Thyroid gland (tissue), 4 donors: ENCODE measurements around the gene SSX4B. TPM values are rescaled to one million over a fixed set of nuclear protein-coding genes. Genes with fewer than 3 reads are reported as not detected.
"Not testable (repeated sequence)": the region's sequence is repeated elsewhere in the genome, so short reads cannot be mapped to it uniquely, and the experiment has no call there.

ENCODE experiments used
- DNase-seq, 2 donors: peaks; one replicate each; pipeline ENCODE4 v3.0.0-alpha.2; 2019
- H3K27ac ChIP-seq, 3 donors: fragments of 200-600 bp; sonication (generic); 1 replicate in 2 of 3; 2 replicates in 1 of 3; pipeline ENCODE4 v1.5.1; 2016 to 2019; ENCODE audit warnings: mild to moderate bottlenecking in 1 of 3, moderate library complexity in 1 of 3
- H3K27me3 ChIP-seq: fragments of 200-600 bp; sonication (generic); one replicate; pipeline ENCODE4 v1.5.1; 2019
- H3K36me3 ChIP-seq, 2 donors: fragments of 200-600 bp; sonication (generic); one replicate each; pipeline ENCODE4 v1.5.1; 2016 to 2019
- H3K4me1 ChIP-seq, 2 donors: fragments of 200-600 bp; sonication (generic); one replicate each; pipeline ENCODE4 v1.5.1; 2017 to 2019
- H3K4me3 ChIP-seq, 3 donors: fragments of 200-600 bp; sonication (generic); replicated peaks in 1 of 3; 1 replicate in 2 of 3; 2 replicates in 1 of 3; pipeline ENCODE4 v1.5.1; 2016; ENCODE audit warnings: mild to moderate bottlenecking in 1 of 3
- H3K9me3 ChIP-seq: fragments of 200-600 bp; sonication (generic); one replicate; pipeline ENCODE4 v1.5.1; 2017
- POLR2A ChIP-seq, 2 donors: fragments of 450-650 bp; IDR thresholded peaks; one replicate each; pipeline ENCODE4 v1.6.1; 2017; ENCODE audit warnings: antibody characterized with exemption in 2 of 2, mild to moderate bottlenecking in 2 of 2, moderate library complexity in 1 of 2
- WGBS, 2 donors: methylation state at CpG; one replicate each; pipeline ENCODE4 v1.1.5; 2017; 5-methylcytosine and 5-hydroxymethylcytosine counted together
- intact Hi-C: fragments of 100-400 bp; cut with DNase I; formaldehyde crosslinking; loops from one replicate; pipeline ENCODE4 v1.15.1; 2023
- total RNA-seq, 4 donors: library from RNA; depleted of rRNA; stranded (reverse); fragments of >200 nt; gene quantifications; one replicate each; pipeline ENCODE4 v1.2.3, GENCODE V29; 2016
- TF ChIP-seq, protein P1 (sequence below), 6 experiments: fragments of 200-600 bp in 3 of 6; fragments of 450-650 bp in 3 of 6; sonication (generic) in 3 of 6; IDR thresholded peaks; one replicate each; pipeline ENCODE4 v1.5.1; 2016 to 2019; ENCODE audit warnings: antibody characterized with exemption in 6 of 6, mild to moderate bottlenecking in 2 of 6, inconsistent platforms in 1 of 6, moderate library complexity in 1 of 6

Gene SSX4B
- total RNA-seq, 4 donors from 2014 or later = not detected

DNA sequence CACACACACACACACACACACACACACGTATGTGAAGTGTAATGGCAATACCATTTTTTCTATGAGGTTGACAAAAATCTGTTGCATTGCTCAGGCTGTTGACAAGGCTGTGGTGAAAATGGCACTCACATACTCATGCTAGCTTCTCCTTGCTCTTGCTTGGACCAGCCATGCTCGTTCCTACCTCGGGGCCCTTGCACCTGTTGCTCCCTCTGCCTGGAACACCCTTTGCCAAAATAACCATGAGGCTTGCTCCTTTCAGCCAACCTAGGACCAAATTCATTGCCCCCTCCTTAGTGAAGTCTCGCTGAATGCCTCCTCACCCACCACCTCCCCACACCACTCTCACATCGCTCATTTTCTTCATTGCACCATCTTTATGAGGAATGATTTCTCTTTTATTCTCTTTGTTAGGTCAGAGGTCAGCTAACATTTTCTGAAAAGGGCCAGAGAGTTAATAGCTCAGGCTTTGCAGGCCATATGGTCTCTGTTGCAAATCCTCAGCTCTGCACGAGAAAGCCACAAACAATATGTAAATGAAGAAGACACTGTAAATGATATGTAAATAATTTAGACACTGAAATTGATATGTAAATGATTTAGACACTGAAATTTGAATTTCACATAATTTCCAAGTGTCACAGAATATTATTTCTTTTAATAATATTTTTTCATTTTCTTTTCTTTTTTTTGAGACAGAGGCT lies 45.0 kb upstream of the SSX4B start:
- H3K36me3 ChIP-seq = no peaks in the 10 kb centered on the region
- no peaks in the 10 kb centered on the region for H3K9me3 ChIP-seq
- 86 to 92% methylated on average over 6 of the region's 6 CpGs for WGBS, 2 donors
- intact Hi-C loops = no loop called here
- H3K4me3 ChIP-seq = no peak overlapping the region
- no peak for DNase-seq
- no peaks in the 10 kb centered on the region for H3K4me1 ChIP-seq
- H3K27ac ChIP-seq = no peak overlapping the region
- H3K27me3 ChIP-seq = no peaks in the 10 kb centered on the region
- TF ChIP-seq, protein P1, sequence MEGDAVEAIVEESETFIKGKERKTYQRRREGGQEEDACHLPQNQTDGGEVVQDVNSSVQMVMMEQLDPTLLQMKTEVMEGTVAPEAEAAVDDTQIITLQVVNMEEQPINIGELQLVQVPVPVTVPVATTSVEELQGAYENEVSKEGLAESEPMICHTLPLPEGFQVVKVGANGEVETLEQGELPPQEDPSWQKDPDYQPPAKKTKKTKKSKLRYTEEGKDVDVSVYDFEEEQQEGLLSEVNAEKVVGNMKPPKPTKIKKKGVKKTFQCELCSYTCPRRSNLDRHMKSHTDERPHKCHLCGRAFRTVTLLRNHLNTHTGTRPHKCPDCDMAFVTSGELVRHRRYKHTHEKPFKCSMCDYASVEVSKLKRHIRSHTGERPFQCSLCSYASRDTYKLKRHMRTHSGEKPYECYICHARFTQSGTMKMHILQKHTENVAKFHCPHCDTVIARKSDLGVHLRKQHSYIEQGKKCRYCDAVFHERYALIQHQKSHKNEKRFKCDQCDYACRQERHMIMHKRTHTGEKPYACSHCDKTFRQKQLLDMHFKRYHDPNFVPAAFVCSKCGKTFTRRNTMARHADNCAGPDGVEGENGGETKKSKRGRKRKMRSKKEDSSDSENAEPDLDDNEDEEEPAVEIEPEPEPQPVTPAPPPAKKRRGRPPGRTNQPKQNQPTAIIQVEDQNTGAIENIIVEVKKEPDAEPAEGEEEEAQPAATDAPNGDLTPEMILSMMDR (IDR thresholded peaks at IDR 0.05) = no peak
- TF ChIP-seq POLR2A (IDR thresholded peaks at IDR 0.05) = no peak

GRCh38 chrX:48451708-48452107 lies 39.9 kb upstream of the SSX4B start:
- Histone ChIP-seq H3K27ac (no peak overlapping the region), H3K9me3 (no peaks in the 10 kb centered on the region), H3K27me3 (no peaks in the 10 kb centered on the region), H3K4me3 (no peak overlapping the region), H3K4me1 (no peaks in the 10 kb centered on the region), H3K36me3 (no peaks in the 10 kb centered on the region)
- intact Hi-C loops = no loop called here
- no peak for TF ChIP-seq POLR2A (IDR thresholded peaks at IDR 0.05)
- TF ChIP-seq, protein P1 (IDR thresholded peaks at IDR 0.05) = no peak
- WGBS, 2 donors = 49 to 60% methylated on average over 3 to 4 of the region's 4 CpGs
- no peak for DNase-seq

DNA sequence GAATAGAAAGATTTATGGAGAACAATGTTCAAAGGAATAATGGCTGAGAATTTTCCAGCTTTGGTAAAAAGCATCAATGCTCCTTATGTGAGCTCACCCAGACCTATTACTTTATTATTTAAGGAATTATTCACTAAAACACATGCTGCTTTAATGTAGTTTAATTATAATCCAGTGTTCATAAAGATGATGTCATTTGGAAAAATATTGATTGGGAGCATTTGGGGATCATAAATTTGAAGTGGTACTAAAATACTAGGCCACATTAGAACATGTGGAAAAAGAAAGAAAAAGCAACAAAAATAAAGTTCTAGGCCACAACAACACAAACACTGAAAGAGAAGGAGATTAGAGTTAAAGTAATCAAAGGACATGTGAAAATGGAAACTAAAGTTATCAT lies 38.3 kb upstream of the SSX4B start:
- H3K27ac ChIP-seq = no peak overlapping the region
- TF ChIP-seq, protein P1 (IDR thresholded peaks at IDR 0.05) = no peak
- TF ChIP-seq POLR2A (IDR thresholded peaks at IDR 0.05) = no peak
- no peaks in the 10 kb centered on the region for H3K9me3 ChIP-seq
- no peaks in the 10 kb centered on the region for H3K27me3 ChIP-seq
- intact Hi-C loops = no loop called here
- no peak overlapping the region for H3K4me3 ChIP-seq
- H3K4me1 ChIP-seq = no peaks in the 10 kb centered on the region
- H3K36me3 ChIP-seq = no peaks in the 10 kb centered on the region
- DNase-seq = no peak

- H3K27me3 ChIP-seq, intact Hi-C loops, H3K36me3 ChIP-seq, H3K4me3 ChIP-seq, H3K9me3 ChIP-seq, H3K4me1 ChIP-seq, DNase-seq, H3K27ac ChIP-seq: not testable (repeated sequence)
- WGBS, 2 donors = 95 to 98% methylated on average over 6 of the region's 6 CpGs
Measured at GRCh38 chrX:48447201-48447600, 35.4 kb upstream of the SSX4B start.

GRCh38 chrX:48433713-48434112 lies 22.0 kb upstream of the SSX4B start:
- WGBS, 2 donors = 88% methylated on average over 4 of the region's 13 CpGs; no CpG with 5 or more reads in 1 of the 2 donors
- intact Hi-C loops, H3K9me3 ChIP-seq, H3K4me3 ChIP-seq, H3K36me3 ChIP-seq, H3K27me3 ChIP-seq, H3K4me1 ChIP-seq, DNase-seq, H3K27ac ChIP-seq: not testable (repeated sequence)

DNA sequence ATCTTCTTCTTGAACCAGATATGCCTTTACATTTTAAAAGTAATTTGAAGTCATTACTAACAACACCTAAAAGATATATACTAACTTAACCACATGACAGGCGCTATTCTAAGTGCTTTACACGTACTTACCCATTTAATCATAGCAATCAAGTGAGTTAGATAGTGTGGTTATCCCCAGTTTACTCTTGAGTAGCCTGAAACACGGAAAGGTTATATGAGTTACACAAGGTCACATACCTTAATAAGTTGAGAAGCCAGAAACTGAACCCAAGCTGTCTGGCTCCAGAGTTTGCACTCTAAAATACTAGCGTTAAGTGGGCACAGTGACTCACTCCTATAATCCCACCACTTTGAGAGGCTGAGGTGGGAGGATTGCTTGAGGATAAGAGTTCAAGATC lies 18.4 kb upstream of the SSX4B start:
- H3K36me3 ChIP-seq, H3K9me3 ChIP-seq, intact Hi-C loops, H3K27me3 ChIP-seq, DNase-seq, H3K4me1 ChIP-seq, H3K27ac ChIP-seq, H3K4me3 ChIP-seq: not testable (repeated sequence)
- WGBS, 2 donors = 91 to 96% methylated on average over 3 to 4 of the region's 4 CpGs

DNA sequence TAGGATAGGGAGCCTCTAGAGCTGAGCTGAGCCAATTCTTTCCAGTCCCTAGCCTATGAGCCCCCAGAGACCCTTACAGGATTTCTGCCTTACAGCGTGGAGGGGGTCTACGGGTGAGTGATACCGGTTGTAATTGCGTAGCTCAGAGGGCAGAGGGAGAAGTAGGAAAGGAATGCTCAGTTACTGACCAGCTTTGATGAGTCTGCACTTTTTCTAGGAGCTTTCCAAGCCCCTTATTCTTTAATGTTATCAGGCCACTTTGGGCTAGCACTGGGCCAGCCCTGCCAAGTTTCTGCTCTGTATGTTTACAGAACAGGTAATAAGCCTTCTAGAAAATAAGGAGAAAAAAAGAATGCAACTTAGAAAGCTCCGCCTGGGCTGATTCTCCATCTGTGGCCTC lies 17.8 kb upstream of the SSX4B start:
- H3K27ac ChIP-seq, intact Hi-C loops, H3K27me3 ChIP-seq, H3K4me1 ChIP-seq, H3K36me3 ChIP-seq, DNase-seq, H3K9me3 ChIP-seq, H3K4me3 ChIP-seq: not testable (repeated sequence)
- WGBS, 2 donors = 39 to 89% methylated on average over 1 to 5 of the region's 5 CpGs

DNA sequence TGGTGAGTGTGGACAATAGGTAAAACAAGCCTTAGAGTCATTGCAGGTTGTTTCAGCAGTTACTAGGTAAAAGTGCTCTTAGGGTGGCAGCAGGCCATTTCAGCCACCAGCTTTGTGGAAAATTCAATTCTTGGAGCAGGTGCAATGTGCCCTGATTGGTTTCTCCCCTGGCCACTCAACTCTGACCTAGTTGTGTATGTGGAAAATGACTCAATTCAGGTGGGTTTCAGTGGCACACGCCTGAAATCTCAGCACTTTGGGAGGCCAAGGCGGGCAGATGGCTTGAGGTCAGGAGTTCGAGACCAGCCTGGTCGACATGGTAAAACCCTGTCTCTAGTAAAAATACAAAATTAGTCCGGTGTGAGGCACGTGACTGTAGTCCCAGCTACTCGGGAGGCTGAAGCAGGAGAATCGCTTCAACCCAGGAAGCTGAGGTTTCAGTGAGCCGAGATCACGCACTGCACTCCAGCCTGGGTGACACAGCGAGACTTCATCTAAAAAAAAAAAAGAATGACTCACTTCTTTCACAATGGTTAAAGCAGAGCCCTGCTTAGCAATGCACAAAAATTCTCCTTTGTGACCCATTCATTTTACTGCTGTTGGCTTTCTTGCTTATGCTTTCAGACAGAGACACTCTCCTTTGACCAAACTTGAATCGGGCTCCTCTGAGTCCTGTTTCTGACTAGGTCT lies 15.4 kb upstream of the SSX4B start:
- WGBS, 2 donors = no CpG with 5 or more reads among the region's 12 CpGs
- DNase-seq = not testable (repeated sequence)

GRCh38 chrX:48397825-48398224 lies 13.9 kb downstream of the SSX4B start:
- DNase-seq, intact Hi-C loops, H3K27me3 ChIP-seq: not testable (repeated sequence)

More for the DNA sequence above, 15.4 kb upstream of the SSX4B start:
- H3K4me1 ChIP-seq, H3K36me3 ChIP-seq, H3K27ac ChIP-seq, H3K9me3 ChIP-seq, H3K4me3 ChIP-seq, H3K27me3 ChIP-seq, intact Hi-C loops: not testable (repeated sequence)

GRCh38 chrX:48396931-48397330 lies 14.8 kb downstream of the SSX4B start:
- intact Hi-C loops, H3K27ac ChIP-seq, H3K4me1 ChIP-seq, H3K4me3 ChIP-seq, H3K36me3 ChIP-seq, H3K27me3 ChIP-seq, DNase-seq, H3K9me3 ChIP-seq: not testable (repeated sequence)
- 81 to 83% methylated on average over 2 of the region's 2 CpGs for WGBS, 2 donors

More at GRCh38 chrX:48397825-48398224, 13.9 kb downstream of the SSX4B start:
- H3K4me3 ChIP-seq, H3K9me3 ChIP-seq, H3K27ac ChIP-seq, H3K4me1 ChIP-seq, H3K36me3 ChIP-seq: not testable (repeated sequence)
- WGBS, 2 donors = no CpG with 5 or more reads among the region's 1 CpG
